Neural cell (in vitro differentiated cells): ENCODE results near the gene AGBL5. TPM values are rescaled to one million over a fixed set of nuclear protein-coding genes. Genes with fewer than 3 reads are reported as not detected.
"Not testable (repeated sequence)": the region's sequence is repeated elsewhere in the genome, so short reads cannot be mapped to it uniquely, and the experiment has no call there.

Experiments
- H2AFZ ChIP-seq: fragments of 200-600, 300-800 bp; sonication (generic), shearing (Covaris generic); 2 replicates; pipeline ENCODE4 v1.6.0; 2014; ENCODE audit warnings: low read depth, mild to moderate bottlenecking, antibody characterized with exemption, low read length, moderate library complexity
- H3F3A ChIP-seq: fragments of 200-600 bp; shearing (Covaris generic); 2 replicates; pipeline ENCODE4 v1.6.1; 2016; ENCODE audit warnings: mild to moderate bottlenecking, moderate library complexity, mixed read lengths, antibody characterized with exemption, low read length; ENCODE audit not compliant: insufficient read depth, poor library complexity, severe bottlenecking
- H3K27ac ChIP-seq: fragments of 200-600, 300-800 bp; sonication (generic), shearing (Covaris generic); 2 replicates; pipeline ENCODE4 v1.5.1; 2014; ENCODE audit warnings: mild to moderate bottlenecking, low read length, moderate library complexity
- H3K27me3 ChIP-seq: fragments of 300-800, 200-600 bp; sonication (generic), shearing (Covaris generic); 2 replicates; pipeline ENCODE4 v1.6.0; 2014; ENCODE audit warnings: mild to moderate bottlenecking, low read depth, low read length, moderate library complexity; ENCODE audit not compliant: insufficient read depth
- H3K36me3 ChIP-seq: fragments of 300-800, 200-600 bp; sonication (generic), shearing (Covaris generic); 2 replicates; pipeline ENCODE4 v1.5.1; 2014; ENCODE audit warnings: mild to moderate bottlenecking, antibody characterized with exemption, low read length, moderate library complexity; ENCODE audit not compliant: insufficient read depth
- H3K4me2 ChIP-seq: fragments of 300-800, 200-600 bp; sonication (generic), shearing (Covaris generic); 2 replicates; pipeline ENCODE4 v1.6.0; 2014; ENCODE audit warnings: mild to moderate bottlenecking, low read length
- H3K4me3 ChIP-seq: fragments of 300-800, 200-600 bp; sonication (generic), shearing (Covaris generic); 2 replicates; pipeline ENCODE4 v1.5.1; 2014; ENCODE audit warnings: mild to moderate bottlenecking, low read length, moderate library complexity
- H3K79me2 ChIP-seq: fragments of 200-600 bp; shearing (Covaris generic); replicated peaks from 2 replicates; pipeline ENCODE4 v1.6.0; 2014; ENCODE audit warnings: mild to moderate bottlenecking, low read length, moderate library complexity; ENCODE audit not compliant: insufficient read depth
- H3K9ac ChIP-seq: fragments of 300-800, 200-600 bp; sonication (generic), shearing (Covaris generic); 2 replicates; pipeline ENCODE4 v1.6.1; 2016; ENCODE audit warnings: mild to moderate bottlenecking, low read length, mixed read lengths
- H3K9me2 ChIP-seq: fragments of 200-600 bp; shearing (Covaris generic); 2 replicates; pipeline ENCODE4 v1.6.1; 2016; ENCODE audit warnings: mild to moderate bottlenecking, low read length, mixed read lengths; ENCODE audit not compliant: insufficient read depth
- H3K9me3 ChIP-seq: fragments of 200-600, 300-800 bp; sonication (generic), shearing (Covaris generic); 2 replicates; pipeline ENCODE4 v1.6.1; 2016; ENCODE audit warnings: mild to moderate bottlenecking, mixed run types, low read length, moderate library complexity, mixed read lengths
- H4K20me1 ChIP-seq: fragments of 200-600 bp; shearing (Covaris generic); 2 replicates; pipeline ENCODE4 v1.6.1; 2016; ENCODE audit warnings: mild to moderate bottlenecking, mixed run types; ENCODE audit not compliant: insufficient read depth
- EP300 ChIP-seq: fragments of 450-650 bp; conservative IDR thresholded peaks from 2 replicates; pipeline ENCODE4 v1.6.1; 2014; ENCODE audit warnings: antibody characterized with exemption, mild to moderate bottlenecking, moderate library complexity; ENCODE audit not compliant: poor library complexity, severe bottlenecking
- EZH2 ChIP-seq: fragments of 200-600, 300-800 bp; shearing (Covaris generic), sonication (generic); IDR thresholded peaks from 2 replicates; pipeline ENCODE4 v1.6.1; 2014; ENCODE audit warnings: antibody characterized with exemption, low read length, borderline replicate concordance, mild to moderate bottlenecking; ENCODE audit not compliant: insufficient read depth, poor library complexity, severe bottlenecking
- MXI1 ChIP-seq: fragments of 450-650 bp; conservative IDR thresholded peaks from 2 replicates; pipeline ENCODE4 v1.6.1; 2014; ENCODE audit warnings: antibody characterized with exemption, mild to moderate bottlenecking; ENCODE audit not compliant: poor library complexity, severe bottlenecking
- POLR2AphosphoS5 ChIP-seq: IDR thresholded peaks from 2 replicates; pipeline ENCODE4 v1.6.1; 2012
- RAD21 ChIP-seq: fragments of 450-650 bp; conservative IDR thresholded peaks from 2 replicates; pipeline ENCODE4 v1.6.1; 2014; ENCODE audit warnings: antibody characterized with exemption, mild to moderate bottlenecking, moderate library complexity
- SMC3 ChIP-seq: fragments of 450-650 bp; conservative IDR thresholded peaks from 2 replicates; pipeline ENCODE4 v1.6.1; 2014; ENCODE audit warnings: antibody characterized with exemption, mild to moderate bottlenecking, moderate library complexity; ENCODE audit not compliant: poor library complexity
- TAF1 ChIP-seq: IDR thresholded peaks from 2 replicates; pipeline ENCODE4 v1.6.1; 2012; ENCODE audit warnings: low read depth
- polyA plus RNA-seq: library from polyadenylated mRNA; depleted of rRNA; stranded (reverse); fragments of >200 nt; gene quantifications from 2 replicates; pipeline ENCODE4 v1.2.3, GENCODE V29; 2014
- TF ChIP-seq, protein P1 (sequence below): fragments of 450-650 bp; IDR thresholded peaks from 2 replicates; pipeline ENCODE4 v1.5.1; 2014; ENCODE audit warnings: antibody characterized with exemption, mild to moderate bottlenecking, moderate library complexity; ENCODE audit not compliant: poor library complexity, severe bottlenecking
- TF ChIP-seq, protein P2 (sequence below): IDR thresholded peaks from 2 replicates; pipeline ENCODE4 v1.6.1; 2012; ENCODE audit warnings: borderline replicate concordance

The AGBL5 gene
- polyA plus RNA-seq, 1 donor from 2014 or later = 34.3 TPM

DNA sequence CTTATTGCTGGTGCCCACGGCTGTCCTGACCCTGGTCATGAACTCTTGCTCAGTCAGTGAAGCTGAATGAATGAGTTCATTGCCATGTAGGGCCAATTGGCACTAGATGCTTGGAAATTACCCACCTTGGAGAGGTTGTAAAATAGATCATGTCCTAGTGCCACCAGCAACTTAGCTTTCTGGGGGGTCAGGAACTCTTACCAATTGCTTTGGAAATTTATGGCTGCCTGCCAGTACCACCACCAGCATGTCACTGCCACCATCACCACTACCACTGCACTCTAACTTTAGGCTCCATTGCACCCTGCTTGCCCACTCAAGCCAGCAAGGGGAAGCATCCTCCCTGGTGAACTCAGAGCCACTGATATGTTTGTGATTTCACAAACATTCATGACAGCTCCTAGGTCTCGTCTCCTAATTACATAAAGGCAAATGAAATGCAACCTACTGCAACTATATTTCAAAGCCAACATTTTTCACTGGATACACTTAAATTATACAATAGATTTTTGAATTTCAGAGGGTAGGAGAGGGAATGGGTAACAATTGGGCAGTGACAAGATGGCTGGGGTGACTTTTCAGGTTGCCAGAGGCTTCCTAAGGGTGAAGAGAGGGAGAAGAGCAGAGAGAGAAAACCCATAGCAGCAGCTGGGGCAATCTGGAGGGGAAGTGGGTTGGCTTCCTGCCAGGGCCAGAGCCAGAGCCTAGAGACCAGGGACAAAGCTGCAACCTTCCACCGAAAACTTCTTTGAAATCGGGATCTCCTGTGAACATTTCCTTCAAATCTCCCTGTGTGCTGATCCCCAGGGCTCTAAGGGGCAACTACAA lies 23.5 kb downstream of the AGBL5 start:
- Histone ChIP-seq H3K9me2 (no peaks in the 10 kb centered on the region), H3K4me2 (no peak overlapping the region), H3K36me3 (no peaks in the 10 kb centered on the region), H3K27me3 (no peaks in the 10 kb centered on the region), H3K4me3 (no peak overlapping the region), H3K79me2 (peaks cover 14% of the 10 kb centered on the region), H3K9ac (no peak overlapping the region), H3K27ac (no peak overlapping the region), H3F3A (no peaks in the 10 kb centered on the region), H2AFZ (no peak overlapping the region), H3K9me3 (no peaks in the 10 kb centered on the region), H4K20me1 (no peaks in the 10 kb centered on the region)
- TF ChIP-seq MXI1 = no peak
- TF ChIP-seq, protein P1, sequence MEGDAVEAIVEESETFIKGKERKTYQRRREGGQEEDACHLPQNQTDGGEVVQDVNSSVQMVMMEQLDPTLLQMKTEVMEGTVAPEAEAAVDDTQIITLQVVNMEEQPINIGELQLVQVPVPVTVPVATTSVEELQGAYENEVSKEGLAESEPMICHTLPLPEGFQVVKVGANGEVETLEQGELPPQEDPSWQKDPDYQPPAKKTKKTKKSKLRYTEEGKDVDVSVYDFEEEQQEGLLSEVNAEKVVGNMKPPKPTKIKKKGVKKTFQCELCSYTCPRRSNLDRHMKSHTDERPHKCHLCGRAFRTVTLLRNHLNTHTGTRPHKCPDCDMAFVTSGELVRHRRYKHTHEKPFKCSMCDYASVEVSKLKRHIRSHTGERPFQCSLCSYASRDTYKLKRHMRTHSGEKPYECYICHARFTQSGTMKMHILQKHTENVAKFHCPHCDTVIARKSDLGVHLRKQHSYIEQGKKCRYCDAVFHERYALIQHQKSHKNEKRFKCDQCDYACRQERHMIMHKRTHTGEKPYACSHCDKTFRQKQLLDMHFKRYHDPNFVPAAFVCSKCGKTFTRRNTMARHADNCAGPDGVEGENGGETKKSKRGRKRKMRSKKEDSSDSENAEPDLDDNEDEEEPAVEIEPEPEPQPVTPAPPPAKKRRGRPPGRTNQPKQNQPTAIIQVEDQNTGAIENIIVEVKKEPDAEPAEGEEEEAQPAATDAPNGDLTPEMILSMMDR = no peak
- TF ChIP-seq TAF1 = no peak
- TF ChIP-seq POLR2AphosphoS5 = no peak
- TF ChIP-seq EP300 = no peak
- TF ChIP-seq RAD21 = no peak
- TF ChIP-seq SMC3 = no peak
- TF ChIP-seq, protein P2, sequence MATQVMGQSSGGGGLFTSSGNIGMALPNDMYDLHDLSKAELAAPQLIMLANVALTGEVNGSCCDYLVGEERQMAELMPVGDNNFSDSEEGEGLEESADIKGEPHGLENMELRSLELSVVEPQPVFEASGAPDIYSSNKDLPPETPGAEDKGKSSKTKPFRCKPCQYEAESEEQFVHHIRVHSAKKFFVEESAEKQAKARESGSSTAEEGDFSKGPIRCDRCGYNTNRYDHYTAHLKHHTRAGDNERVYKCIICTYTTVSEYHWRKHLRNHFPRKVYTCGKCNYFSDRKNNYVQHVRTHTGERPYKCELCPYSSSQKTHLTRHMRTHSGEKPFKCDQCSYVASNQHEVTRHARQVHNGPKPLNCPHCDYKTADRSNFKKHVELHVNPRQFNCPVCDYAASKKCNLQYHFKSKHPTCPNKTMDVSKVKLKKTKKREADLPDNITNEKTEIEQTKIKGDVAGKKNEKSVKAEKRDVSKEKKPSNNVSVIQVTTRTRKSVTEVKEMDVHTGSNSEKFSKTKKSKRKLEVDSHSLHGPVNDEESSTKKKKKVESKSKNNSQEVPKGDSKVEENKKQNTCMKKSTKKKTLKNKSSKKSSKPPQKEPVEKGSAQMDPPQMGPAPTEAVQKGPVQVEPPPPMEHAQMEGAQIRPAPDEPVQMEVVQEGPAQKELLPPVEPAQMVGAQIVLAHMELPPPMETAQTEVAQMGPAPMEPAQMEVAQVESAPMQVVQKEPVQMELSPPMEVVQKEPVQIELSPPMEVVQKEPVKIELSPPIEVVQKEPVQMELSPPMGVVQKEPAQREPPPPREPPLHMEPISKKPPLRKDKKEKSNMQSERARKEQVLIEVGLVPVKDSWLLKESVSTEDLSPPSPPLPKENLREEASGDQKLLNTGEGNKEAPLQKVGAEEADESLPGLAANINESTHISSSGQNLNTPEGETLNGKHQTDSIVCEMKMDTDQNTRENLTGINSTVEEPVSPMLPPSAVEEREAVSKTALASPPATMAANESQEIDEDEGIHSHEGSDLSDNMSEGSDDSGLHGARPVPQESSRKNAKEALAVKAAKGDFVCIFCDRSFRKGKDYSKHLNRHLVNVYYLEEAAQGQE = no peak
- no peak for TF ChIP-seq EZH2

DNA sequence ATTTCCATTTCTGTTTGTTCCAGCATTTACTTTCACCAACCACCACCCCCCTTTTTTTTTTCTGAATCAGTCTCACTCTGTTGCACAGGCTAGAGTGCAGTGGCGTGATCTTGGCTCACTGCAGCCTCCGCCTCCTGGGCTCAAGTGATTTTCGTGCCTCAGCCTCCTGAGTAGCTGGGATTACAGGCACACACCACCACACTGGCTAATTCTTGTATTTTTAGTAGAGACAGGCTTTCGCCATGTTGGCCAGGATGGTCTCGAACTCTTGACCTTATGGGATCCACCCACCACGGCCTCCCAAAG lies 24.1 kb downstream of the AGBL5 start:
- H2AFZ ChIP-seq, H3K9ac ChIP-seq, H3K4me3 ChIP-seq, H3K36me3 ChIP-seq, H3K9me3 ChIP-seq, H4K20me1 ChIP-seq, H3K27ac ChIP-seq, H3K79me2 ChIP-seq, H3K4me2 ChIP-seq, H3K27me3 ChIP-seq, H3K9me2 ChIP-seq, H3F3A ChIP-seq: not testable (repeated sequence)
